ENCODE data around the gene LZTR1. TPM values are rescaled to one million over a fixed set of nuclear protein-coding genes. Genes with fewer than 3 reads are reported as not detected.

The LZTR1 gene
- total and polyA plus RNA-seq, 3 donors from 2014 or later = 32.4 to 61.6 (median 61.5) TPM

DNA sequence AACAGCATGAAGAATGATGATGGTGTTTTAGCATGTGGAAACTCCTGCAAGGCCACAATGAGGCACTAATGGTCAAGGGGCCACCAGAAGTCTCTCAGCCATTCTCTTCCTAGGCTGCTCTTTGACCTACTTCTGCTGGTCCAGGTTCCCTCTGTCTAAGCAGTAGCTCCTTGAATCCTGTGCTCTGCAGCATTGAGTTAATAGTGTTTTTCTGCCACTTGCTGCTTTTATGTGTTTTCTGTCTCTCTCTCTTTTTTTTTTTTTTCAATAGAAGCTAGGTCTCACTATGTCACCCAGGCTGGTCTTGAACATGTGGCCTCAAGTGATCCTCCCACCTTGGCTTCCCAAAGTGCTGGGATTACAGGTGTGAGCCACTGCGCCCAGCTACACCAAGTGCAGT lies 35.1 kb upstream of the LZTR1 start:
- no peaks in the 10 kb centered on the region for H3K36me3 ChIP-seq (ENCODE audit: low read depth, missing control alignments)

DNA sequence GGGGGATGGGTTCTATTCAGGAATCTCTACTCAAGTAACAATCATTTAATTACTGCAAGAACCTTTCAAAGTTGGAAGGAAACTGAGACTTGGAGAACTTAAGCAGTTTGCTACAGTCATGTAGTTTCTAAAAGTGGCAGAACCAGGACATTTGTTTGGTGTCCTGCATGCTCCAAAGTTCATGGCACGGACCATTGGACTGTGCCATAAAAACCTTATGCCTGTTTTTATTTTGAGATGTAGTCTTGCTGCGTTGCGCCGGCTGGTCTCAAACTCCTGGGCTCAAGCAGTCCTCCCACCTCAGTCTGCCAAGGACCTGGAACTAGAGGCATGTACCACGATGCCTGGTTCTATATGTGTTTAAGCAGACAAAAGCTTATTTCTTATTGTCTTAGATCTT lies 33.6 kb upstream of the LZTR1 start:
- Histone ChIP-seq H3K4me1 (no peaks in the 10 kb centered on the region), H3K36me3 (ENCODE audit: low read depth, missing control alignments) (no peaks in the 10 kb centered on the region), H3K4me3 (no peak overlapping the region), H3K9me3 (no peaks in the 10 kb centered on the region), H3K27me3 (no peaks in the 10 kb centered on the region), H3K27ac (no peak overlapping the region)
- TF ChIP-seq POLR2A (IDR thresholded peaks at IDR 0.05) (no peak), CTCF (IDR thresholded peaks at IDR 0.05) (no peak)
- 76 to 85% methylated on average over 5 of the region's 5 CpGs for WGBS, 2 donors
- no peak for DNase-seq
- intact Hi-C loops (cut with DNase I; ENCODE audit: low total_unique reads) = no loop called here

More for the DNA sequence above, 35.1 kb upstream of the LZTR1 start:
- no peaks in the 10 kb centered on the region for H3K4me1 ChIP-seq
- intact Hi-C loops (cut with DNase I; ENCODE audit: low total_unique reads) = no loop called here
- DNase-seq = no peak
- 95 to 100% methylated on average over 1 of the region's 1 CpG for WGBS, 2 donors
- TF ChIP-seq CTCF (IDR thresholded peaks at IDR 0.05) (no peak), POLR2A (IDR thresholded peaks at IDR 0.05) (no peak)
- no peak overlapping the region for H3K27ac ChIP-seq
- no peaks in the 10 kb centered on the region for H3K9me3 ChIP-seq
- H3K27me3 ChIP-seq = no peaks in the 10 kb centered on the region
- no peak overlapping the region for H3K4me3 ChIP-seq

DNA sequence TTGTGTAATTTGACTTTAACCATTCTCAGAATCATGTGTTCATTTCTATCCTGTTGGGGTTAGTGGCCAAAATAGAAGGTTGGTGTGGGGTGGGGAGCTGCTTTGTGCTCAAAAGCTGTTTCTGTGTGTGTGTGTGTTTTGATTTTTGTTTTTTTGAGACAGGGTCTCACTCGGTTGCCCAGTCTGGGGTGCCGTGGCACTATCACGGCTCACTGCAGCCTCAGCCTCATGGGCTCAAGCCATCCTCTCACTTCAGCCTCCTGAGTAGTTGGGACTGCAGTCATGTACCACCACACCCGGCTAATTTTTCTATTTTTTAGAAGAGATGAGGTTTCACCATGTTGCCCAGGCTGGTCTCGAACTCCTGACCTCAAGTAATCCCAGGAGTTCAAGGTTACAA lies 33.1 kb upstream of the LZTR1 start:
- H3K9me3 ChIP-seq = no peaks in the 10 kb centered on the region
- H3K4me3 ChIP-seq = no peak overlapping the region
- H3K36me3 ChIP-seq (ENCODE audit: low read depth, missing control alignments) = no peaks in the 10 kb centered on the region
- 79 to 86% methylated on average over 5 of the region's 5 CpGs for WGBS, 2 donors
- no peaks in the 10 kb centered on the region for H3K4me1 ChIP-seq
- H3K27me3 ChIP-seq = no peaks in the 10 kb centered on the region
- H3K27ac ChIP-seq = no peak overlapping the region
- TF ChIP-seq POLR2A (IDR thresholded peaks at IDR 0.05) = no peak
- no peak for TF ChIP-seq CTCF (IDR thresholded peaks at IDR 0.05)
- no peak for DNase-seq
- intact Hi-C loops (cut with DNase I; ENCODE audit: low total_unique reads) = no loop called here

DNA sequence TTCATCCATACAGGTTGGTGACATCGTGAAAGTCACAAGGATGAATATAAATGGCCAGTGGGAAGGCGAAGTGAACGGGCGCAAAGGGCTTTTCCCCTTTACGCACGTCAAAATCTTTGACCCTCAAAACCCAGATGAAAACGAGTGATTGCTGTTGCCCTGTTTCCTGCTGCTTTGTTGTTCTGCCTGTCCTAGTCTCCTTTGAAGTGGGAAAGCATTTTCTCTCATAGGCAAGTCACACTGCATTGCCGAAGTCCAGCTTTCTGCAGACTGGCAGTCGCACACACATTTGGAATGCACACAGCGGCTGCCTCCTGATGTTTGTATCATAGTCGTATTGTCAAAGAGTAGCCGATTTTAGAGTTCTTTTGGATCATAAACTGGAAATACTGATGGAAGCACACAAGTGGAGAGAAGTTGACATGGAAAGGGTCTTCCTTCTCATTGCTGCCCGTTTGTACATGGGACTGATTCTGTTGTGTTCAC lies 32.4 kb upstream of the LZTR1 start:
- no peak overlapping the region for H3K4me3 ChIP-seq
- no peak for DNase-seq
- no peaks in the 10 kb centered on the region for H3K36me3 ChIP-seq (ENCODE audit: low read depth, missing control alignments)
- intact Hi-C loops (cut with DNase I; ENCODE audit: low total_unique reads) = no loop called here
- no peak overlapping the region for H3K27ac ChIP-seq
- H3K4me1 ChIP-seq = no peaks in the 10 kb centered on the region
- WGBS, 2 donors = 86% methylated on average over 13 of the region's 13 CpGs
- H3K9me3 ChIP-seq = no peaks in the 10 kb centered on the region
- no peaks in the 10 kb centered on the region for H3K27me3 ChIP-seq
- no peak for TF ChIP-seq POLR2A (IDR thresholded peaks at IDR 0.05)
- TF ChIP-seq CTCF (IDR thresholded peaks at IDR 0.05) = no peak

- Histone ChIP-seq H3K4me1 (no peaks in the 10 kb centered on the region), H3K27me3 (no peaks in the 10 kb centered on the region), H3K4me3 (no peak overlapping the region), H3K36me3 (ENCODE audit: low read depth, missing control alignments) (no peaks in the 10 kb centered on the region), H3K27ac (no peak overlapping the region), H3K9me3 (no peaks in the 10 kb centered on the region)
- WGBS, 2 donors = 88 to 89% methylated on average over 10 of the region's 10 CpGs
- no peak for DNase-seq
- intact Hi-C loops (cut with DNase I; ENCODE audit: low total_unique reads) = no loop called here
- TF ChIP-seq CTCF (IDR thresholded peaks at IDR 0.05) (no peak), POLR2A (IDR thresholded peaks at IDR 0.05) (no peak)
Observed at GRCh38 chr22:20951151-20951931, 30.8 kb upstream of the LZTR1 start.

All from testis (tissue), 3 donors.